Measurements from ENCODE around the gene PFKM.

Gene PFKM

GRCh38 chr12:48119834-48120195 lies 651 bp downstream of the PFKM start:
- Histone ChIP-seq H3K4me1 (ENCODE audit: insufficient read depth, low read length) (peaks cover 21% of the 10 kb centered on the region), H3K9me3 (ENCODE audit: insufficient read depth, low read length, severe bottlenecking) (no peaks in the 10 kb centered on the region), H3K4me3 (ENCODE audit: low read depth in 1 of 2, low read length in 2 of 2) (peak overlapping the region; percentile 16 to 77; a peak in 3 of 4 replicates), H3K4me2 (ENCODE audit: insufficient read depth, low read length) (peak overlapping the region; percentile 63), H3K27ac (ENCODE audit: low read length) (no peak overlapping the region; the same call in 1 of the 2 replicates), H3K36me3 (ENCODE audit: insufficient read depth, low read length) (peaks cover 4% of the 10 kb centered on the region; the same call in 1 of the 2 replicates), H3K27me3 (ENCODE audit: insufficient read depth, low read length, poor library complexity) (no peaks in the 10 kb centered on the region), H3K79me2 (ENCODE audit: insufficient read depth, low read length) (no peaks in the 10 kb centered on the region), H3K9ac (ENCODE audit: low read depth, low read length) (peak overlapping the region; percentile 47), H4K20me1 (ENCODE audit: insufficient read depth, low read length) (no peaks in the 10 kb centered on the region), H2AFZ (ENCODE audit: low read depth, low read length) (peak overlapping the region; percentile 71; the same call in 1 of the 2 replicates)
- DNase-seq (no peak), ATAC-seq (ENCODE audit: insufficient read depth, low read depth) (no peak)
- no peak for TF ChIP-seq EZH2 (IDR thresholded peaks at IDR 0.05; ENCODE audit: borderline replicate concordance, low read depth, low read length, severe bottlenecking)
- TF ChIP-seq, protein P1, sequence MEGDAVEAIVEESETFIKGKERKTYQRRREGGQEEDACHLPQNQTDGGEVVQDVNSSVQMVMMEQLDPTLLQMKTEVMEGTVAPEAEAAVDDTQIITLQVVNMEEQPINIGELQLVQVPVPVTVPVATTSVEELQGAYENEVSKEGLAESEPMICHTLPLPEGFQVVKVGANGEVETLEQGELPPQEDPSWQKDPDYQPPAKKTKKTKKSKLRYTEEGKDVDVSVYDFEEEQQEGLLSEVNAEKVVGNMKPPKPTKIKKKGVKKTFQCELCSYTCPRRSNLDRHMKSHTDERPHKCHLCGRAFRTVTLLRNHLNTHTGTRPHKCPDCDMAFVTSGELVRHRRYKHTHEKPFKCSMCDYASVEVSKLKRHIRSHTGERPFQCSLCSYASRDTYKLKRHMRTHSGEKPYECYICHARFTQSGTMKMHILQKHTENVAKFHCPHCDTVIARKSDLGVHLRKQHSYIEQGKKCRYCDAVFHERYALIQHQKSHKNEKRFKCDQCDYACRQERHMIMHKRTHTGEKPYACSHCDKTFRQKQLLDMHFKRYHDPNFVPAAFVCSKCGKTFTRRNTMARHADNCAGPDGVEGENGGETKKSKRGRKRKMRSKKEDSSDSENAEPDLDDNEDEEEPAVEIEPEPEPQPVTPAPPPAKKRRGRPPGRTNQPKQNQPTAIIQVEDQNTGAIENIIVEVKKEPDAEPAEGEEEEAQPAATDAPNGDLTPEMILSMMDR (IDR thresholded peaks at IDR 0.05; ENCODE audit: borderline replicate concordance, extremely low read depth, low read length, poor library complexity, severe bottlenecking): no peak

GRCh38 chr12:48121522-48121921 lies 2.4 kb downstream of the PFKM start:
- H3K4me1 ChIP-seq (ENCODE audit: insufficient read depth, low read length): peaks cover 21% of the 10 kb centered on the region
- no peak overlapping the region for H3K4me3 ChIP-seq (ENCODE audit: low read depth in 1 of 2, low read length in 2 of 2)
- no peaks in the 10 kb centered on the region for H3K79me2 ChIP-seq (ENCODE audit: insufficient read depth, low read length)
- no peak overlapping the region for H3K4me2 ChIP-seq (ENCODE audit: insufficient read depth, low read length)
- H3K9me3 ChIP-seq (ENCODE audit: insufficient read depth, low read length, severe bottlenecking): no peaks in the 10 kb centered on the region
- no peaks in the 10 kb centered on the region for H3K27me3 ChIP-seq (ENCODE audit: insufficient read depth, low read length, poor library complexity)
- H3K27ac ChIP-seq (ENCODE audit: low read length): no peak overlapping the region
- peaks cover 4% of the 10 kb centered on the region; the same call in 1 of the 2 replicates for H3K36me3 ChIP-seq (ENCODE audit: insufficient read depth, low read length)
- TF ChIP-seq EZH2 (IDR thresholded peaks at IDR 0.05; ENCODE audit: borderline replicate concordance, low read depth, low read length, severe bottlenecking): no peak
- TF ChIP-seq, protein P1 (IDR thresholded peaks at IDR 0.05; ENCODE audit: borderline replicate concordance, extremely low read depth, low read length, poor library complexity, severe bottlenecking): no peak
- H4K20me1 ChIP-seq (ENCODE audit: insufficient read depth, low read length): no peaks in the 10 kb centered on the region
- H3K9ac ChIP-seq (ENCODE audit: low read depth, low read length): no peak overlapping the region
- DNase-seq (no peak), ATAC-seq (ENCODE audit: insufficient read depth, low read depth) (no peak)
- no peak overlapping the region for H2AFZ ChIP-seq (ENCODE audit: low read depth, low read length)

- Histone ChIP-seq H3K27me3 (ENCODE audit: insufficient read depth, low read length, poor library complexity) (no peaks in the 10 kb centered on the region), H3K79me2 (ENCODE audit: insufficient read depth, low read length) (no peaks in the 10 kb centered on the region), H3K4me1 (ENCODE audit: insufficient read depth, low read length) (peaks cover 21% of the 10 kb centered on the region), H3K27ac (ENCODE audit: low read length) (no peak overlapping the region), H3K4me2 (ENCODE audit: insufficient read depth, low read length) (no peak overlapping the region), H3K9ac (ENCODE audit: low read depth, low read length) (no peak overlapping the region), H4K20me1 (ENCODE audit: insufficient read depth, low read length) (no peaks in the 10 kb centered on the region), H2AFZ (ENCODE audit: low read depth, low read length) (no peak overlapping the region), H3K4me3 (ENCODE audit: low read depth in 1 of 2, low read length in 2 of 2) (no peak overlapping the region), H3K36me3 (ENCODE audit: insufficient read depth, low read length) (peaks cover 4% of the 10 kb centered on the region; the same call in 1 of the 2 replicates), H3K9me3 (ENCODE audit: insufficient read depth, low read length, severe bottlenecking) (no peaks in the 10 kb centered on the region)
- DNase-seq (no peak), ATAC-seq (ENCODE audit: insufficient read depth, low read depth) (no peak)
- no peak for TF ChIP-seq EZH2 (IDR thresholded peaks at IDR 0.05; ENCODE audit: borderline replicate concordance, low read depth, low read length, severe bottlenecking)
- TF ChIP-seq, protein P1 (IDR thresholded peaks at IDR 0.05; ENCODE audit: borderline replicate concordance, extremely low read depth, low read length, poor library complexity, severe bottlenecking): no peak
These were observed 3.1 kb downstream of the PFKM start for GRCh38 chr12:48122065-48122834.
